Endothelial cell (in vitro differentiated cells): ENCODE results near the gene VPREB1. TPM values are rescaled to one million over a fixed set of nuclear protein-coding genes. Genes with fewer than 3 reads are reported as not detected.
"Not testable (repeated sequence)": the region's sequence is repeated elsewhere in the genome, so short reads cannot be mapped to it uniquely, and the experiment has no call there.

Source experiments
- DNase-seq: peaks from one replicate; pipeline ENCODE4 v3.0.0; 2021; ENCODE audit warnings: low spot score
- H3K27ac Mint-ChIP-seq: one replicate; pipeline ENCODE4 v1.8.0; 2021; ENCODE audit warnings: mixed read lengths, inconsistent platforms; ENCODE audit not compliant: unreplicated experiment
- H3K27me3 Mint-ChIP-seq: one replicate; pipeline ENCODE4 v1.8.0; 2021; ENCODE audit warnings: mild to moderate bottlenecking, moderate library complexity, mixed read lengths, inconsistent platforms; ENCODE audit not compliant: unreplicated experiment
- H3K36me3 Mint-ChIP-seq: one replicate; pipeline ENCODE4 v1.8.0; 2021; ENCODE audit warnings: mild to moderate bottlenecking, low read depth, mixed read lengths, inconsistent platforms; ENCODE audit not compliant: unreplicated experiment
- H3K4me1 Mint-ChIP-seq: one replicate; pipeline ENCODE4 v1.8.0; 2021; ENCODE audit warnings: mild to moderate bottlenecking, mixed read lengths, inconsistent platforms; ENCODE audit not compliant: unreplicated experiment
- H3K4me3 Mint-ChIP-seq: one replicate; pipeline ENCODE4 v1.8.0; 2021; ENCODE audit warnings: mild to moderate bottlenecking, mixed read lengths, inconsistent platforms; ENCODE audit not compliant: unreplicated experiment
- H3K9me3 Mint-ChIP-seq: one replicate; pipeline ENCODE4 v1.8.0; 2021; ENCODE audit warnings: mixed read lengths, inconsistent platforms; ENCODE audit not compliant: unreplicated experiment
- total RNA-seq: library from RNA; stranded (reverse); fragmentation: NEBNext Ultra II Directional; extraction: Animal tissue kit (Norgen Biotek cat#: 25700); gene quantifications from one replicate; pipeline ENCODE4 v1.2.1, GENCODE V29; 2021; ENCODE audit not compliant: unreplicated experiment

VPREB1 gene
- total RNA-seq, 1 donor from 2014 or later: not detected

- DNase-seq, H3K27ac Mint-ChIP-seq, H3K27me3 Mint-ChIP-seq, H3K4me3 Mint-ChIP-seq, H3K36me3 Mint-ChIP-seq, H3K4me1 Mint-ChIP-seq, H3K9me3 Mint-ChIP-seq: not testable (repeated sequence)
Observed at GRCh38 chr22:22263823-22264222, 19.2 kb downstream of the VPREB1 start.

GRCh38 chr22:22270036-22270676, 25.6 kb downstream of the VPREB1 start:
- H3K27me3 Mint-ChIP-seq, H3K4me3 Mint-ChIP-seq, H3K27ac Mint-ChIP-seq, H3K4me1 Mint-ChIP-seq, H3K9me3 Mint-ChIP-seq, DNase-seq, H3K36me3 Mint-ChIP-seq: not testable (repeated sequence)

- H3K4me3 Mint-ChIP-seq, DNase-seq, H3K27ac Mint-ChIP-seq, H3K27me3 Mint-ChIP-seq, H3K9me3 Mint-ChIP-seq, H3K36me3 Mint-ChIP-seq, H3K4me1 Mint-ChIP-seq: not testable (repeated sequence)
Observed at GRCh38 chr22:22277423-22277822, 32.8 kb downstream of the VPREB1 start.

GRCh38 chr22:22284962-22285756, 40.6 kb downstream of the VPREB1 start:
- not testable (repeated sequence) for DNase-seq, H3K9me3 Mint-ChIP-seq, H3K27me3 Mint-ChIP-seq, H3K27ac Mint-ChIP-seq, H3K4me3 Mint-ChIP-seq, H3K4me1 Mint-ChIP-seq, H3K36me3 Mint-ChIP-seq

- not testable (repeated sequence) for H3K4me1 Mint-ChIP-seq, H3K27ac Mint-ChIP-seq, H3K9me3 Mint-ChIP-seq, H3K36me3 Mint-ChIP-seq, H3K4me3 Mint-ChIP-seq, H3K27me3 Mint-ChIP-seq, DNase-seq
Observed at GRCh38 chr22:22286390-22287105, 42.0 kb downstream of the VPREB1 start.

- H3K9me3 Mint-ChIP-seq, DNase-seq, H3K36me3 Mint-ChIP-seq, H3K27me3 Mint-ChIP-seq, H3K4me1 Mint-ChIP-seq, H3K4me3 Mint-ChIP-seq, H3K27ac Mint-ChIP-seq: not testable (repeated sequence)
Observed at GRCh38 chr22:22287106-22287626, 42.6 kb downstream of the VPREB1 start.

DNA sequence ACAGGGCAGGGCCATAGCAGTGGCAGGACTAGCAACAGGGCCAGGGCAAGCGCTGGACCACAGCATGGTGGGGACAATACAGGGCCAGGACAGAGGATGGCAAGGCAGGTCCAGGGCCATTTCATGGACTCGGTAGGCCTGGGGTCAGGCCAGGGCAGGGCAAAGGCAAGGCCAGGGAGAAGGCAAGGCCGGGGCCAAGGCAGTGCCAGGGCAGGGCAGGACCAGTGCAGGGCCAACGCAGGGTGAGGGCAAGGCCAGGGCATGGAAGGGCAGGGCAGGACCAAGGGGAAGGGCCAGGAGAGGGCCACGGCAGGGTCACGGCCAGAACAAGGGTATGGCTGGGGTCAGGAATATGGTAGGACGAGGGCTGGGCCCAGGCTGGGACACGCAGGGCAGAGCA, 45.1 kb downstream of the VPREB1 start:
- DNase-seq, H3K36me3 Mint-ChIP-seq, H3K9me3 Mint-ChIP-seq, H3K27ac Mint-ChIP-seq, H3K4me3 Mint-ChIP-seq, H3K27me3 Mint-ChIP-seq, H3K4me1 Mint-ChIP-seq: not testable (repeated sequence)

- not testable (repeated sequence) for H3K4me3 Mint-ChIP-seq, H3K36me3 Mint-ChIP-seq, H3K27me3 Mint-ChIP-seq, H3K9me3 Mint-ChIP-seq, H3K27ac Mint-ChIP-seq, H3K4me1 Mint-ChIP-seq, DNase-seq
Observed at GRCh38 chr22:22291129-22291806, 46.7 kb downstream of the VPREB1 start.

DNA sequence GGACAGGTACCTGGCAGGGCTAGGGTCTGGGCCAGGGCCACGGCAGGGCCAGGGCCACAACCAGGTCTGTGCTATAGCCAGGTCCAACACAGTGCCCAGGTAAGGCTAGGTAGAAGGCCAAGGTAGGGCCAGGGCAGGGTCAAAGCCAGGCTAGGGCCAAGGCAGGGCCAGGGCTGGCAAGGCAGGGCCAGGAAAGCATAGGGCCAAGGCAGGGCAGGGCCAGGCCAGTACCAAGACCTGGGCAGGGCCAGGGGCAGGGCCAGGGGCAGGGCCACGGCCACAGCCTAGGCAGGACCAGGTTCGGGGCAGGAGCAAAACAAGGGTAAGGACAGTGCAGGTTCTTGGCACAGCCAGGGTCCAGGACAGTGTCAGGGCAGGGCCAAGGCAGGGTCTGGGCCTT, 48.1 kb downstream of the VPREB1 start:
- H3K27me3 Mint-ChIP-seq, H3K4me1 Mint-ChIP-seq, H3K9me3 Mint-ChIP-seq, H3K4me3 Mint-ChIP-seq, DNase-seq, H3K36me3 Mint-ChIP-seq, H3K27ac Mint-ChIP-seq: not testable (repeated sequence)

GRCh38 chr22:22293436-22293835, 48.9 kb downstream of the VPREB1 start:
- not testable (repeated sequence) for H3K27ac Mint-ChIP-seq, H3K9me3 Mint-ChIP-seq, H3K27me3 Mint-ChIP-seq, H3K4me1 Mint-ChIP-seq, DNase-seq, H3K36me3 Mint-ChIP-seq
- H3K4me3 Mint-ChIP-seq: peak overlapping the region; percentile 77

GRCh38 chr22:22294641-22295040, 50.1 kb downstream of the VPREB1 start:
- not testable (repeated sequence) for H3K9me3 Mint-ChIP-seq, H3K27ac Mint-ChIP-seq, H3K4me3 Mint-ChIP-seq, H3K4me1 Mint-ChIP-seq, H3K27me3 Mint-ChIP-seq, DNase-seq, H3K36me3 Mint-ChIP-seq
